ENCODE measurements around the gene KANSL3.
A peak's percentile ranks its signal among the peaks of the same experiment; 100 is the strongest.
"Not testable (repeated sequence)": the region's sequence is repeated elsewhere in the genome, so short reads cannot be mapped to it uniquely, and the experiment has no call there.

KANSL3 gene

GRCh38 chr2:96654791-96655190 is 16.7 kb upstream of the KANSL3 start:
- DNase-seq: not testable (repeated sequence)

- DNase-seq: no peak
These were observed 13.7 kb upstream of the KANSL3 start for GRCh38 chr2:96651793-96652192.

- no peak for DNase-seq
These were observed 11.2 kb upstream of the KANSL3 start for GRCh38 chr2:96649342-96649741.

DNA sequence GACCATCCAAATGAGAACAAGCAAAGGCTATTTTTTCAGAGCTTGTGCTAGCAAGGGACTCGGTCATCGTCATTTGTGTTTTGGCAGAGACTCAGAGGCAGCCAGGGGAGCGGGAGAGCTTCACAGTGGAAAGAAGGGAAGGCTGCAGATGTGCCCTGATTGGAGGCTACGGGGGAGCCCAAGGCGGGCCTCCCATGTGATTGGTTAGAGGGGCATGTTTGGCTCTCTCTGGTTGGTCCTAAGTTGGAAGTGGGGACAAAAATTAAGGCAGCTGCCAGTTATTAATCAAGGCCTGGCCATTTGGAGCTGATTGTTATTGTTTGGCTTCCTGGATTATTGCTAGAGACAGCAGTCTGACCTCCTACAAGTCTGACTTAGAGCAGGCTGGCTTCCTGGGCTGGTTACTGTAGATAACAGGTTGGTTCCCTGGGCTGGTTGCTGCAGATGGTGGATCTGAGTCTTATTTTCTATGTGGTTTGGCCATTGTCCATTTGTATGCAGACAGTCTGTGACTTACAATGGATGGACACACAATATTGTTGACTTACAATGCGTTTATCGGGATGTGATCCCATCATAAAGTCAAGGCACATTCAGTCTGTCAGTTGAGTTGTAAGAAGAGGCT is 10.3 kb upstream of the KANSL3 start:
- DNase-seq: no peak

- no peak for DNase-seq
These were observed 9.6 kb upstream of the KANSL3 start for GRCh38 chr2:96647681-96648080.

DNA sequence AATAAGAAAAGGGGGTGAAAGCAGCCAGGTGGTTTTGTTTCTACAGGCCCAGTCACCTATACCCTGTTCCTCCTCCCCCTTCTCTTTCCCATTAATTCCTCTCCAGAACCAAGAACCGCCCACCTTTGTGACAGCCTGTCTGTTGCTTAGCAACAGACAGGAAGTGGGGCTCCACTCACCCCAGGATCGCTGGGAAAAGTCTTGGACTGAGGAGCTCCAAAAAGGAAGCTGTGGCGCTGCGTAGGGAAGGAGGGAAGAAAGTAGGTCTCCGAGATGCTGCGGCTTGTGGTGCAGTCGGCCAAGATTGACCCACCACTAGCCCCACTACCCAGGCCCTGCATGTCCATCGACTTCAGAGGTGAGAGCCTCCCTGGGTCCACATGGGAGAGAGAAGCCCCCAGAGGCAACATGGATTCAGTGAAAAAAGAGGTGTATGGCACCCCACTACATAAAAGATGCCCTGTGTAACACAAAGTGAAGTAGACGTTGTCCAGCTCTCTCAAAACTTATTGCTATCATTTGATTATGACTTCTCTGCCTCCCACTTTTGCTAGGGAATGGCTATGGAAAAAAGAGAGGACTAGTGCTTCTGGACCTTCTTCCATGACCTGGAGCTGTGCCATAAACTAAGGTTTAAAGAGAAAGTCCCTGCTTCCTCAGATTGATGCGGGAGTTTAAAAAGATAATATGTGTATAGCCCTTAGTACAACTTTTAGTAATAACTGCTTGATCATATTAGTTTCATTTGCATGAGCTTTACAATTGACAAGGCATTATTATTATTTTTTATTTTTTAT is 4.7 kb upstream of the KANSL3 start, which contains the start of gene FER1L5:
TSS of gene FER1L5 (plus strand) at position 201 of the 797 bp plus-strand sequence. CDS start at position 274, 73 bp downstream.
- DNase-seq: no peak

GRCh38 chr2:96637385-96638143 is 548 bp downstream of the KANSL3 start:
- peak; percentile 89 for DNase-seq

- DNase-seq: no peak
These were observed 1.5 kb downstream of the KANSL3 start for GRCh38 chr2:96636551-96637171.

- no peak for DNase-seq
These were observed 4.5 kb downstream of the KANSL3 start for GRCh38 chr2:96633641-96634040.

GRCh38 chr2:96631804-96632435 is 6.2 kb downstream of the KANSL3 start:
- DNase-seq: no peak

DNA sequence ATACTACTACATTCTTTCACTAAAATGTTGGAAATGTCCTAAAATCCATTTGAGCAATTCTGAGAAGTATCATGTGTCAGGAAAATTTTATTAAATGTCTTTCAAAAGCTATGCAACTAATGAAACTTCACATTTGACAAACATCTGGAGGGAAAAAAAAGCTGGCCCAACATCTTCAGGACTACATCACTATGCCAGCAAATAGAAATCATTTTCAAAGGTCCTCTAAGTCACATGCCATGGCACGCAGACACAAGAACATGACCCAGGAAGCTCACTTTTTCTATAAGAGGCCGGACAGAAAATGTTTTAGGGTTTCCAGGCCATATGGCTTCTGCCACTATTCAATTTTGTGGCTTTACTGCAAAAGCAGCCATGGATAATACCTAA is 11.6 kb downstream of the KANSL3 start:
- DNase-seq: no peak

DNA sequence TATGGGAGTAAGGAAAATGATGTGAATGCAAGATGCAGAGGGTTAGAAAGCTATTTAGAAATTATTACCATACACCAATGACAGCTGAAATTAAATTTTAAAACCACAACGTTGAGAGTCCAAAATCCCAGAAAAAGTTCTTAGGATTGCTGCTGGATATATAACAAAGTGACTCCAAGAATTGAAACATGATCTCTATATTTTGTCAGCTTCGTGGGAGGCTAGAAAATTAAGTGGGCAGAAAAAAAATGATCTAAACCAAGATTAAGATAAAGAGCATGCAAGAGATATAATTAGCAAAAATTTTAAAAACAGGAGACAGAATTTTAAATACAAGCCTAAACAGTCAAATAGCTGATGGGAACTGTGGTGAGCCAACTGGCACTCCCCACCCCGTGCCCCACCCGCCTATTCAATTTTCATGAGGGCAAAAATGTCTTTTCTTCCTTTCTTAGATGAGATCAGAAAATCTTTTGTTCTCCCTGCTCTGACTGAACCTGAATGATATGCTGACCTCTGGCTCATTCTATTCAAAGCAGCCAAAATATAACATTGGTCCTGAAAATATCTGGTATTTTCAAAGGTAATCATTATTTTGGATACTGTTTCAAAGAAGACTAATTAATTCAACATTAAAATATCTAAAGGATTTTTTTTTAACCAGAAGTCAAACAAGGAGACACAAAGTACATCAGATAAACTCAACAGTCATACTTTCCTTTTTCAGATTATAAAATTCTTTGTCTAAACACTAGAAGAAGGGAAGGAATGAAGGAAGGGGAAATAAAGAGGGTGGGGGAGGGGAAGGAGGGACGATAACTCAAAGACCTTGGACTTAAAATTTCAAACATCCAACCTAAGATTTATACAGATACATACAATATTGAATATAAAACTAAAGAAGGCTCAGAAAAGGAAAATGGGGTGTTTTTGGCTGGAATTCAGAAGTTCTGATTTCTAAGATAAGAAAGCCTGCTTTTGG is 12.2 kb downstream of the KANSL3 start:
- DNase-seq: no peak

DNA sequence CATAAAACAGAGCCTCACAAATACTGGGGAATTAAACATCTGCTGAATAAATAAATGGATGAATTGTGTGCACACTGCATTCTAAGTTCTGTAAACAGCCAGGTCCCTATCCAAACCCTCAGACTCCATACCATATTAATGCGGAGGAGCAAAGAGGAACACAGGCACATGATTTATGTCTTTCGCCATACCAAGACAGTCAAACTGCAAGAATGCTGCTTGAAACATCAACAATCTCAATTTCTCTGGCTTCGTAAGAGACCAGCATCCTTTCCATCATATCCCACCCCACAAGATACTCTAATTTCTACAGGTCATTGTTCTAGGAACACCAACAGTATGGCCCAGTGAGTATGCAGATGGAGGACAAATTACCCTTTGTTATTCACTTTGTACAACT is 15.0 kb downstream of the KANSL3 start:
- DNase-seq: no peak

DNA sequence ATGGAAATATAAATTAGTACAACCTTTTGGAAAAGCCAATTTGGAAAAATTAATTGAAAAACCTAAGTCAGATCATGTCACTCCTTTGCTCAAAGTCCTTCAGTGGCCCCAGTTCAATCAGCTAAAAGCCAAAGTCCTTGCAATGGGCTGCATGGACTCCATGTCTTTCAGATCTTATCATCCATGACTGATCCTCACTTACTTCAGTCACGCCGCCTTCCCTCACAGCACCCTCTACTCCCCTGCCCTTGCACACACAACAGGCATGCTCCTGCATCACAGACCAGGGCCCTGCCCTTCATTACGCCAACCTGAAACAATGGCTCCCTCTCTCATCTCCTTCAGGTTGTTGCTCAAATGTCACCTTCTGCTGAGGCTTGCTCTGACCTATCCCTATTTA is 15.6 kb downstream of the KANSL3 start:
- no peak for DNase-seq

- no peak for DNase-seq
These were observed 19.4 kb downstream of the KANSL3 start for GRCh38 chr2:96618596-96619283.

- no peak for DNase-seq
These were observed 21.1 kb downstream of the KANSL3 start for GRCh38 chr2:96617012-96617411.

DNA sequence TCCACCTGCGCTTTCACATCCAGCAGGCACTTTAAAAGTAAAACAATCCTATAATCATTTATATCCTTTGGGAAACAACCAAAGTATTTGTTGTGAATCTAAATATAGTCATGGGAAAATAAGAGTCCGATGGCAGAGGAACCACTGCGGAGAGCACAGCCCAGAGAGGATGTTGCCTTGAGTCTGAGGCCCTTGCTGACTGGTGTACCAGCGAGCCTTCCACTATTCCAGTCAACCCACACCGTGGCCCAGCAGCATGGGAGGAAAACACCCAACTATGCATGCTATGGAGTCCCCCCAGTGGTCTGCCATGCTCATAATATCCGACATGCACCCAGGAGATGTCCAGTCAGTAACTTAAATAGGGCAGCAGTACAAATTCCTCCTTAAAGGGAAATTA is 21.6 kb downstream of the KANSL3 start:
- DNase-seq: no peak

- DNase-seq: no peak
These were observed 22.0 kb downstream of the KANSL3 start for GRCh38 chr2:96616128-96616527.

- no peak for DNase-seq
These were observed 29.4 kb downstream of the KANSL3 start for GRCh38 chr2:96608469-96609455.

DNA sequence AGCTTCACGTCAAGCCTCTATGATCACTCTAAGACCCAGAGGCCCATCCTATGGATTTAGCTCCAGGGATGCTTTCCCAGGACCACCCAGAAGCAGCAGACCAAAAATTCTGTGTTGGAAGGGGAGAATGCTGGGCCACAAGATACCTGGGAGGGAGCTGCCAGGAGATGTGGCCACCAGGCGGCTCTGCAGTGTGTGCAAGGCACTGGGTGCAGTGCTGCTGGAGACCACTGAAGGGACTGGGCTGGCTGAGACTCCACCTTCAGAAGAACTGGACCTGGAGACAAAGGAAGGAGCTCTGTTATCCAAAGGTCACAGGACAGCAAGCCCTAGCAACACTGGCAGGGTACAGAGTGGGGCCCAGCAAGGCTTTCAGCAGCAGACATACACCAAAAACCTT is 34.0 kb downstream of the KANSL3 start:
- DNase-seq: no peak

All from right forelimb (tissue), 1 donor.